ENCODE data around the gene MYH11.
"Not testable (repeated sequence)": the region's sequence is repeated elsewhere in the genome, so short reads cannot be mapped to it uniquely, and the experiment has no call there.

MYH11 gene

DNA sequence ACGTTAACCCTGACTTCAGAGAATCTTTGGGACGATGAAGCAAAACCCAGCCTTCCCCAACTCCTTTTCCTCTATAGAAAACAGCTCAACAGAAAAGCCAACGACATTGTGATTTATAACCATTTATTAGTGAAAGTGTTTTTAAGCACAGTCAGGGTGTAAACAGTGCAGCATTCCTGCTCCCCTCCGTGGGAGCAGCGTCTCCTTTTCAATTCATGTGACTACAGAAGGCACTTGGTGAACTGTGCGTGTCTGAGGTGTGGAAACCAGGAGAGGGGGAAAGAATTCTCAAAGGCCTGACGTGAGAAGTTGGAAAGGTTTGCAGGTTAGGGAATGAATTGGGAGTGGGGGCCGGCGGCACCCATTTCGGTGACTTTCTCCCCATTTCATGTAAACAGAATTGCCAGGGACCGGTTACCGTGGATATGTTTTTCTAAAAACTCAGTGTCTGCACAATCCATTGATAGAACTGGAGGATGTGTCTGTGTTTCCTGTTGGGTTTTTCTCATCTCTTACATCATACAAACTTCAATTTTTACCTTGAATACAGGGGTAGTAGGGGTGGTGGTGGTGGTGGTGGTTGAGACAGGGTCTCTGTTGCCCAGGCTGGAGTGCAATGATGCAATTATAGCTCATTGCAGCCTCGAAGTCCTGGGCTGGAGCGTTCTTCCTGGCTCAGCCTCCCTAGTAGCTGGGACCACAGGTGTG lies 153.6 kb downstream of the MYH11 start:
- DNase-seq = no peak

DNA sequence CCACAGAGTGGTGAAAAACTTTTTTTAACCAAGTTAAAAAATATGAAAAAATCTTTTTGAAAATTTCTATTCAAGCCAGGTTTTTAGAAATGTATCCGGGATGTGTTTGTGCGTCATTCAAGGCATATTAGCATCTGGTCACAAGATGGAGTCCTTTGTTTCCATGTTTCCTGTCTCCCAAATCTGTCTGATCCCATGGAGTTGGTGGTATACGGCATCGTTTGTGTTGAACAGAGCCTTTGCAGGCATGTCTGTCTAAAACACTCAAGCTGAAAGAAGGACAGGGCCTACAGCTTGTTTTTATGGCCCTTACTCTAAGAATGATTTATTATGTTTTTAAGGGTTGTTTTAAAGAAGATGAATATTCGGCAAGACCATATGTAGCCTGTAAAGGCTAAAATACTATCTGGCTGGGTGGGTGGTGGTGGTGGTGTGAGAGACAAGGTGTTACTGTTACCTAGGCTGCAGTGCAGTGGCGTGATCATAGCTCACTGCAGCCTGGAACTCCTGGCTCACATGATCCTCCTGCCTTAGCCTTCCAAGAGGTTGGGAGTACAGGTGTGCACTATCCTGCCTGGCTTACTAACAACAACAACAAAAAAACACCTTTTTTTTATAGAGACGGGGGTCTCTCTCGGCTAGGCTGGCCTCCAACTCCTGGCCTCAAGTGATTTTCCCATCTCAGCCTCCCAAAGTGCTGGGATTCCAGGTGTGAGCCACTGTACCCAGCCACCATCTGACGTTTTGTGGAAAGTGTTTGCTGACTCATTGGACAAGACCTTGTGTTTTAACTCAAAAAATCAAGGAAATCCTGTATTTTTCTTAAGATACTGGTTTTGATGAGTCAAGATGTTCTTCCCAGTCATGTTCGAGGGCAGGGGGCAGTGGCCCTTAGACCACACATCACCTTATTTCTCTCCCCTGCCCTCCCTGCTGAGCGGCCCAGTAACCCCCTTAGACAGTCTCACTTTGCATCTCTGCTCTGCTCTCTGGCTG lies 154.6 kb downstream of the MYH11 start:
- DNase-seq = no peak

DNA sequence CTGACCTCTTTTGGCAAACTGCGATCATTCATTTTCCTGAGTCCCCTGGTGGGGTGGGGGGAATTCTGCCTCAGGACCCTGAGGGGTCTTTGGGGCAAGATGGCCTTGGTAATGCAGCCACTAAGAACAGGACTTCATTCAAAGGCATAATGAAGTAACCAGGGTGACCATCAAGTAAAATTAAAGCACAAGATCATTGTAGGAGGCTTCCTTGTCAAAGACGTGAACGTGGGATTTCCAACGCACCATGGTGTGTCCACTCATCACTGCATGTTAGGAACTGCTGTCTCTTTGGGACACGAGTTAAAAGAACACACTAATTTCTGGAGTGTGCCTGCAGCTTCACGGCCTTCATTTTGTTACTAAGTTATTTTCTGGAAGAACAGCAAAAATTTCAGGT lies 155.5 kb downstream of the MYH11 start:
- DNase-seq = no peak

DNA sequence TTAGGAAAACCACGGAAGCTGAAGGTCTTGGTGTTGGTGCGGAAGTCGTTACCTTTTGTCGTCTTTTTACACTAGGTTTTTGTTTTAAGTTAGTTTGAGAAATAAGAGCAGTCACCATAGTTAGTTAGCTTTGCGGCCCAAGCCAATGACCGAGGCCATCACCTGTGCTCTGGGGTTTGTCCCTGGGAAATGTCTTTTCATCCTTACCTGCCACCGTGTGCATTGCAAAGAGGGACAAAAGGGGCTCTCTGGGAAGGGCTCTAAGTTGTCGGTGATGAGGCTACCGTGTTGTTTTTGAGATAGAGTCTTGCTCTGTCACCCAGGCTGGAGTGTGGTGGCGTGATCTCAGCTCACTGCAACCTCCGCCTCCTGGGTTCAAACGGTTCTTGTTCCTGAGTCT lies 157.0 kb downstream of the MYH11 start:
- no peak for DNase-seq

DNA sequence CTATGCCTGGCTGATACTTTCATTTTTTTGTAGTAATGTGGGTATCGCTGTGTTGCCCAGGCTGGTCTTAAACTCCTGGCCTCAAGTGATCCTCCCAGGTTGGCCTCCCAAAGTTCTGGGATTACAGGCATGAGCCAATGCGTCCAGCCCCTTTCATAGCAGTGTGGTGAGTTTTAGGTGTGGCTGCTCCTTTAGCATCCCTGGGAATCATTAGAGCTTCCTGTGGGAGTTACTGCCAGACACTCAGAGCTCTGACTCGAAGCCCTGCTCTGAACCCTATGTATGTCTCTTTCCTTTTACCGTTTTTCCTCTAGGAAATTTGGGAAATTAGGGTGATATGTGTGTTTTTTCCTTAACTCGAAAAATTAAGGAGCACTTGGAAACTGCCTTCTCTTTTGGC lies 162.3 kb downstream of the MYH11 start:
- DNase-seq = no peak

GRCh38 chr16:15692508-15692907 lies 164.3 kb downstream of the MYH11 start:
- not testable (repeated sequence) for DNase-seq

GRCh38 chr16:15691046-15691445 lies 165.8 kb downstream of the MYH11 start:
- DNase-seq = no peak

- no peak for DNase-seq
Observed at GRCh38 chr16:15690296-15690695, 166.5 kb downstream of the MYH11 start.

- DNase-seq = no peak
Observed at GRCh38 chr16:15689290-15689689, 167.5 kb downstream of the MYH11 start.

DNA sequence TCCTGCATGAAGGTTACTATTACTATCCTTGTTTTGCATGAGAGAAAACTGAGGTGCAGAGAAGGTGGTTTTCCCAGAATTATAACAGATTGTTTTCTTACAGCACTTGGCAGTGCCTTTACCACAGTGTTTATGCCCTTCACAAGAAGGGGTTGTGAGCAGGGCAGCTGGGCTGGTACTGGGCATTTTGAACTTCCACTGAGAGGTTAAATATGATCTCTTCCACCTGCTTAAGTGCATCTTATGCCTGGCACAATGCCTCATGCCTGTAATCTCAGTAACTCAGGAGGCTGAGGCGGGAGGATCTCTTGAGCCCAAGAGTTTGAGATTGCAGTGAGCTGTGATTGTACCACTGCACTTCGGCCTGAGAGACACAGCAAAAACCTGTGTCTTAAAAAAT lies 170.5 kb downstream of the MYH11 start:
- no peak for DNase-seq

DNA sequence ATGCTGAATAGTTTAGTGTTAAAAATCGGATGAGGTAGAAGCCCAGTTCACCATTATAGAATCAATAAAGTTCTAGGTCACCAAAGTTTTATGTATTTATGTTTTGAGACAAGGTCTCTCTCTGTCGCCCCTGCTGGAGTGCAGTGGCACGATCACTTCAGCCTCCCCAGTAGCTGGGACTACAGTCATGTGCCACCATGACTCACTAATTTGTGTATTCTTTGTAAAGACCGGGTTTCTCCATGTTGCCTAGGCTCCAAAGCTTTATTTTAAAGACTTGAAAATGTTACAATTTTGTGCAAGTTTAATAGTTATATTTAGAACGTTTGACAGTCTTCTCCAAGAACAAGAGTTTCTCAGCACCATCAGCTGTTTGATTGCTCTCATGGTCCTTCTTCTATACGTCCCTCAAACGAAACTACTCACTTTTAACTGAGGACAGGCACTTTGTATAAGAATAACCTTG lies 174.7 kb downstream of the MYH11 start:
- no peak for DNase-seq

DNA sequence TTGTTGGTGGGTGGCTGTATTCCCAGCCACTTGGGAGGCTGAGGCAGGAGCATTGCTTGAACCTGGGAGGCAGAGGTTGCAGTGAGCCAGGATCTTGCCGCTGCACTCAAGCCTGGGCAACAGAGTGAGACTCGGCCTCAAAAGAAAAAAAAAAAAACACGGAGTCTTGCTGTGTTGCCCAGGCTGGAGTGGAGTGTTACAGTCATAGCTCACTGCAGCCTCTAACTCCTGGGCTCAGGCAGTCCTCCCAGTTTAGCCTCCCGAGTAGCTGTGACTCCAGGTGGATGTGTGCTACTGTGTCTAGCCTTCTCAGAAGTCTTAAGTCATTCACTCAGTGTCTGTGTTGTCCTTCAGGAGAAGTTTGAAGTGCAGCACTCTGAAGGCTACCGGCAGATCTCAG lies 179.4 kb downstream of the MYH11 start:
- no peak for DNase-seq

DNA sequence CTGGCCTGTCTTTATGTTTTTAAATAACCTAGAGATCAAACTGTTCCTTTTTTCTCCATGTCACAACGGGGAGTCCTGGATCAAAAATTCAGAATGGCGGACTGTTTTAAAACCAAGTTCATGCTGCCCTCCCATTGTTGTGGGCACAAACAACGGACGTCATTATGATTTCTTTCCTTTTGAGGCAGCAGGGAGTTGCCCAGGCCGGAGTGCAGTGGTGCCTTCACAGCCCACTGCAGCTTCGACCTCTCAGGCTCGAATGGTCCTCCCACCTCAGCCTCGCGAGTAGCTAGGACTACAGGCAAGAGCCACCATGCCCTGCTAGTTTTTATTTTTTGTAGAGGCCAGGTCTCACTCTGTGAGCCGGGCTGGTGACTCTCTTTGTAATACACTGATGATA lies 180.3 kb downstream of the MYH11 start:
- DNase-seq = no peak

DNA sequence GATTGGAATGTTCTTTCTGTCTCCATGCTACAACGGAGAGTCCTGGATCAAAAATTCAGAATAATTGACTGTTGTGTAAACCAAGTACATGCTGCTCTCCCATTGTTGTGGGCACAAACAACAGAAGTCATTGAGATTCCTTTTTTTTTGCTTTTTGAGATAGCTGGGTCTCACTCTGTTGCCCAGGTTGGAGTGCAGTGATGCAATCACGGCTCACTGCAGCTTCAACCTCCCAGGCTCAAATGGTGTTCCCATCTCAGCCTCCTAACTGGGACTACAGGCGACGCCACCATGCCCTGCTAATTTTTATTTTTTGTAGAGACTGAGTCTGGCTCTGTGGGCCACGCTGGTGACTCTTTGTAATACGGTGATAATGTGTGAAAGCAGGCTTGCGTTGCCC lies 182.3 kb downstream of the MYH11 start:
- no peak for DNase-seq

DNA sequence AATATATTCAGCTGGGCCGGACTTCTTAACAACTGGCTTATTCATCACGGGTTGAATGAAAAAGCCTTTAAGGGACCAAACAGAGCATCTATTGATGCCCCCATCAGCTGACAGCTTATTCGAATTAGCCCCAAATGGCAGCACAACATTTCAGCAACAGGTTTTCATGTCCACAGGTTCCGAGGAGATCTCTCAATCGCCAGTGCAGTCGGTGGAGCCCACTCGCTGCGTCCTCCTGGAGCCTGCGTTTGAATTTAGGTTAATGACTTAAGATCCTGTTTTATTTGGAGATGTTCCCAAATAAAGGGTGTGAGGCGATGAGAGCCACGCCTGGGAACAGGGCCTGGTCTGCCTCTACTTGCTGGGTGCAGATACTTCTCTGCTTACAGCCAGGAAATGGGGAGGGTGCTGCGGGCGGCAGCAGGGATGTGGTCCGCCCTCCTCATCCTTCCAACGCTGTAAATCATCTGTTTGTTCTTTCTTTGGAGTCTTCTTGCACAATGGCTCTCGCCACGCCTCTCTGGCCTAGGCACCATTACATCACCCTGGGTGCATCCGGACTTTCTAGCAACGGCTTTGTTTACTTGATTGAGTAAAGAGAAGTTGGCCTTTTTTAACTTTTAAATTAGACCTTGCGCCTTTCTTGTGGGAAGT lies 184.2 kb downstream of the MYH11 start:
- no peak for DNase-seq

- not testable (repeated sequence) for DNase-seq
Observed at GRCh38 chr16:15672127-15672513, 184.7 kb downstream of the MYH11 start.

DNA sequence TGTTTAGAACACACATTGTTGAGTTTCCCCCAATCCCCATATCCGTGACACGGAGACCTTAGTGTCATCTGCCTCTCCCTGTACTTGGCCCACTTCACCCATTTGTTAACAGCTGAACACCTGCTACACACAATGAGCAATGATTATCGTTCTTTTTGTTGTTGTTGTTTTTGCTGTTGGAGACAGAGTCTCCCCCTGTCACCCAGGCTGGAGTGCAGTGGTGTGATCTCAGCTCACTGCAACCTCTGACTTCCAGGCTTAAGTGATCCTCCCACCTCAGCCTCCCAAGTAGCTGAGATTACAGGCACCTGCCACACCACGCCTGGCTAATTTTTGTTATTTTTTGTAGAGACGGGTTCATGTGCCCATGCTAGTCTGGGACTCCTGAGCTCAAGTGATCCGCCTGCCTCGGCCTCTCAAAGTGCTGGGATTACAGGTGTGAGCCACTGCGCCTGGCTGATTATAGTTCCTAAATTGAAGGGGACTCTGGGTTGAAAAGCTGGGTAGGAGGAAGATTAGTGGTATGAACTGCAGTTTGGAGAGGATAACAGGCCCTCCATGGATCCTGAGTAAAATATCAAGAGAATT lies 185.2 kb downstream of the MYH11 start:
- DNase-seq = no peak

DNA sequence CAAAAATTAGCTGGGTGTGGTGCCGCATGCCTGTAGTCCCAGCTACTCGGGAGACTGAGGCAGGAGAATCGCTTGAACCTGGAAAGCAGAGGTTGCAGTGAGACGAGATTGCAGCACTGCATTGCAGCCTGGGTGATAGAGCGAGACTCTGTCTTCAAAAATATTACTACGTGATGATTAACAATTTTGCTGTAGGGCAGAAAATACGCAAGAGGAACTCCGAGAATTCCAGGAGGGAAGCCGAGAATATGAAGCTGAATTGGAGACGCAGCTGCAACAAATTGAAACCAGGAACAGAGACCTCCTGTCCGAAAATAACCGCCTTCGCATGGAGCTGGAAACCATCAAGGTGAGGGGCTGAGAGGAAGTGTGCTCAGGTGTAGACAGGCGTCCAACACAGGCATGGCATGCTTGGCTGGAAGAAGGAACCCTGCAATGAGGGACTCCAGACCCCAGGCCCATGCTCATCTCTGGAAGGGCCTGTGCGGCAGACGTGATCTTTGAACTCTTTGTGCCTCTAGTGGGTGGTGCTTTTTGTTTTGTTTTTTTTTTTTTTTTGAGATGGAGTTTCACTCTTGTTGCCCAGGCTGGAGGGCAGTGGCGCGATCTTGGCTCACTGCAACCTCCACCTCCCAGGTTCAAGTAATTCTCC lies 189.6 kb downstream of the MYH11 start:
- DNase-seq = no peak

DNA sequence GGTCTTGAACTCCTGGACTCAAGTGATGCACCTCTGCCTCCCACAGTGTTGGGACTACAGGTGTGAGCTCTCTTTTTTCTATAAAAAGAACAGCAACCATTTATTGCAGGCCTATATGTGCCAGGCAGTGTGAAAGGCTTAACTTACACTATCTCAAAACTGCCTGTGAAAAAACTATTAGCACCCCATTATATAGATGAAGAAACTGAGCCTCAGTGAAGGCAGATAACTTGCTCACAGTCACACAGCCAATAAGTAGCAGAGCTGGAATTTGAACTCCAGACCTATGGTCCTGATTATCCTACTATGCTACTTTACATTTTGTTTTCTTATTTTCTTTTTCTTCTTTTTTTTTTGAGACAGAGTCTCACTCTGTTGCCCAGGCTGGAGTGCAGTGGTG lies 191.7 kb downstream of the MYH11 start:
- DNase-seq = no peak

DNA sequence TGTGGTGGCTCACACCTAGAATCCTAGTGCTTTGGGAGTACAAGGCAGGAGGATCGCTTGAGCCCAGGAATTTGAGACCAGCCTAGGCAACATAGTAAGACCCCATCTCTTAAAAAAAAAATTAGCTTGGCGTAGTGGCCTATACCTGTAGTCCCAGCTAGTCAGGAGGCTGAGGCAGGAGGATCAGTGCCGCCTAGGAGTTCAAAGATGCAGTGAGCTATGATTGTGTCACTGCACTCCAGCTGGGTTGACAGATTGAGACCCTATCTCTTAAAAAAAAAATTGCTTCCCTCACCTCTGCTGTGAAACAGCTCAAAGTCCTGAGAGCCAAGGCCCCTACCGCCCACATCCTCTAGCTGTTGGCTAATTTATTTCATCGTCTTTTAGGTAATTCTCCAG lies 196.6 kb downstream of the MYH11 start:
- DNase-seq = no peak

DNA sequence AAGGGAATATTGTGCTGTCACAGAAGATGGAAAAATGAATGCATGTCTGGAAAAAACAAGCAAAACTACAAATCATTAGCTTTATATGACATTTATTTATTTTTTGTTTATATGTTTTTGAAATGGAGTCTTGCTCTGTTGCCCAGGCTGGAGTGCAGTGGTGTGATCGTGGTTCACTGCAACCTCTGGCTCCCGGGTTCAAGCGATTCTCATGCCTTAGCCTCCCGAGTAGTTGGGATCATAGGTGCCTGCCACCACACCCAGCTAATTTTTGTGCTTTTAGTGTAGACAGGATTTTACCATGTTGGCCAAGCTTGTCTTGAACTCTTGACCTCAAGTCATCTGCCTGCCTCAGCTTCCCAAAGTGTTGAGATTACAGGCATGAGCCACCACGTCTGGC lies 198.3 kb downstream of the MYH11 start:
- no peak for DNase-seq

DNA sequence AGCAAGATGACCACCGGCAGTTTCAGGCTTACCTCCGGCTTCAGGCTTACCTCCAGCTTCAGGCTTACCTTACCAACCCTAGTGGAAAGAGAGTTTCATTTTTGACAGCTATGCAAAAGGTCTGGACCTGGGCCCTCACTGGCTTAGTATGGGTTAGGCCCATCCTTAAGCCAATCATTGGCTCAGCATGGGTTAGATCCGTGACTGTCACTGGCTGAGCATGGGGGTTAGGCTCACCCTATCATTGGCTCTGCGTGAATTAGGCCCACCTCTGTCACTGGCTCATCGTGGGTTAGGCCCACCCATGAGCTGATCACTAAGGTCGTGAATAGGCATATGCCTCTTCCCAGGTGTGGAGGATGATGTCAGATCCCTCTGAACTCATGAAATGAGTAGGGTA lies 198.7 kb downstream of the MYH11 start:
- DNase-seq = no peak

- not testable (repeated sequence) for DNase-seq
Observed at GRCh38 chr16:15655561-15655960, 201.3 kb downstream of the MYH11 start.

Data from NCI-H2227 treated with DMSO at 0.1 percent for 48 hours (cell line).